GM12865 (cell line): ENCODE results near the gene IQCN.

Source experiments
- DNase-seq: peaks from one replicate; pipeline ENCODE4 v3.0.0; 2010; ENCODE audit warnings: low read depth
- H3K4me3 ChIP-seq: 2 replicates; pipeline ENCODE4 v1.5.1; 2011; ENCODE audit warnings: mild to moderate bottlenecking, low read depth, low read length, control low read depth
- TF ChIP-seq, protein P1 (sequence below): IDR thresholded peaks from 2 replicates; pipeline ENCODE4 v1.5.1; 2011; ENCODE audit warnings: low read length, control low read depth, low read depth, inconsistent platforms; ENCODE audit not compliant: insufficient read depth; ENCODE audit errors: missing control alignments

IQCN gene

DNA sequence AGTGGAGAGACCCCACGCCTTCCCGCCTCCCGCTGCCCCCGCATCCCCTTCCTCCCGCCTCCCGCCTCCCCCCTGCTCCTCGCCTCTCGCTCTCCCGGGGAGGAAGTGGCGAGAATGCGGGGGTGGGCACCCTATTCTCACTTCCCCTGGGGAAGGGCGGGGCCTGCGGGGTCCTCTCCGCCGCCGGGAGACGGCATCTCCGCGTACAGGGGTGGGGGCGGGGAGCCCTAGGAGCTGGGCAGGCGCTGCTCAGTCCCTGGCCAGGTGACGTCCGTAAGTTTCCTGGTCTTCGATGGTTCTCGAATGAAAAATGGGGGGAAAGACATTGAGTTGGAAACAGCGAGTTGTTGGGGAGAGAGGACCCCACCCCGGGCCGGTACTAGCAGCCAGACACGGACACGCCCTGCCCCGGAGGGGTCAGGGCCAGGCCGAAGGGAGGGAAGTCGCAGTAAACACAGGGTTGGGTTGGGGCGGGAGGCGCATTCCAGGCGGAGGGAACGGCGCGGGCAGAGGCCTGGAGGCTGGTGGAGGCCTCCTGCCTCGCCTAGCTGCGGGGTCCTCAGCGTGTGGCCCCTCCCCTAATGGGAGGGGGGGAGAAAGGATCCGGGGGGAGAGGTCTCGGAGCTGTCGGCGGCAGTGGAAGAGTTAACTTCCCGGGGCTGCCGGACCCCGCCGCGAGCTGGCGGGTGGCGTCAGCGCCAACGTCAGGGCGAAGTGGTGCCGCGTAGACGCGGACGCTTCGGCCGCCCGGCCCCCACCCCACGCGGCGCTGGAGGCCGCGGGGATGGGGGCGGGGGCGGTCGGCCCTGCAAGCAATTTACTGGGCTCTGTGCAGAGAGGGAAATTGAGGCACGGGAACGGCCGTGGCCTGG is 17.6 kb upstream of the IQCN start:
- peak overlapping the region; percentile 94 for H3K4me3 ChIP-seq
- TF ChIP-seq, protein P1, sequence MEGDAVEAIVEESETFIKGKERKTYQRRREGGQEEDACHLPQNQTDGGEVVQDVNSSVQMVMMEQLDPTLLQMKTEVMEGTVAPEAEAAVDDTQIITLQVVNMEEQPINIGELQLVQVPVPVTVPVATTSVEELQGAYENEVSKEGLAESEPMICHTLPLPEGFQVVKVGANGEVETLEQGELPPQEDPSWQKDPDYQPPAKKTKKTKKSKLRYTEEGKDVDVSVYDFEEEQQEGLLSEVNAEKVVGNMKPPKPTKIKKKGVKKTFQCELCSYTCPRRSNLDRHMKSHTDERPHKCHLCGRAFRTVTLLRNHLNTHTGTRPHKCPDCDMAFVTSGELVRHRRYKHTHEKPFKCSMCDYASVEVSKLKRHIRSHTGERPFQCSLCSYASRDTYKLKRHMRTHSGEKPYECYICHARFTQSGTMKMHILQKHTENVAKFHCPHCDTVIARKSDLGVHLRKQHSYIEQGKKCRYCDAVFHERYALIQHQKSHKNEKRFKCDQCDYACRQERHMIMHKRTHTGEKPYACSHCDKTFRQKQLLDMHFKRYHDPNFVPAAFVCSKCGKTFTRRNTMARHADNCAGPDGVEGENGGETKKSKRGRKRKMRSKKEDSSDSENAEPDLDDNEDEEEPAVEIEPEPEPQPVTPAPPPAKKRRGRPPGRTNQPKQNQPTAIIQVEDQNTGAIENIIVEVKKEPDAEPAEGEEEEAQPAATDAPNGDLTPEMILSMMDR, result no peak
- peak; percentile 89 for DNase-seq

- TF ChIP-seq, protein P1, result no peak
- DNase-seq, result peak; percentile 26
- H3K4me3 ChIP-seq, result peak overlapping the region; percentile 94
Measured at GRCh38 chr19:18291019-18291524, 16.8 kb upstream of the IQCN start.

DNA sequence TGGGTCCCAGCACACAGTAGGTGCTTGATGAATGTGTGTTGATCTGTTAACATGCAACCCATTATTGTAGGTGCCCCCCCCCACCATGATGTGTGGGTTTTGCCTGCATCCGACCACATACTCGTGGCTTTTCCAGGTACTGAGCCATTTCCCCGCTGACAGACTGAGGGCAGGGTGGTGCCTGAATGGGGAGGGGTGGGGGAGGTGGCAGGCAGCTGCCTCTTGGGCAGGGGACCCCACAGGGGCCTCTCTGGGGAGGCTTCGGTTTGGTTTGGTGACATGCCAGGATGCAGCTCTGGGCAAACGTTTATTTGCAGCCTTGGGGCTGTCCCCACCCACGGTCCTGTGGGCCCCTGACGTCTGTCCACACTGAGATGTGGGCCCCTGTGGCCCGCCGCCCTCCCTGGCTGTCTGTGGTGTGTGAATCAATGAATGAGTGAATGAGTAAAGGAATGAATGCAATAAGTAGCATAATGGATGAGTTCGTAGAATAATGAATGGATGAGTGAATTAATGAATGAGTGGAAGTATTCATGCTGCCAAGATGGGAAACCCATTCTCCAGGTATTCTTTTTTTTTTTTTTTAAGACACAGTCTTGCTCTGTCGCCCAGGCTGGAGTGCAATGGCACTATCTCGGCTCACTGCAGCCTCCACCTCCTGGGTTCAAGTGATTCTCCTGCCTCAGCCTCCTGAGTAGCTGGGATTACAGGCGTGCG is 16.2 kb upstream of the IQCN start:
- H3K4me3 ChIP-seq, result no peak overlapping the region
- peak; percentile 77 for DNase-seq
- TF ChIP-seq, protein P1, result no peak

DNA sequence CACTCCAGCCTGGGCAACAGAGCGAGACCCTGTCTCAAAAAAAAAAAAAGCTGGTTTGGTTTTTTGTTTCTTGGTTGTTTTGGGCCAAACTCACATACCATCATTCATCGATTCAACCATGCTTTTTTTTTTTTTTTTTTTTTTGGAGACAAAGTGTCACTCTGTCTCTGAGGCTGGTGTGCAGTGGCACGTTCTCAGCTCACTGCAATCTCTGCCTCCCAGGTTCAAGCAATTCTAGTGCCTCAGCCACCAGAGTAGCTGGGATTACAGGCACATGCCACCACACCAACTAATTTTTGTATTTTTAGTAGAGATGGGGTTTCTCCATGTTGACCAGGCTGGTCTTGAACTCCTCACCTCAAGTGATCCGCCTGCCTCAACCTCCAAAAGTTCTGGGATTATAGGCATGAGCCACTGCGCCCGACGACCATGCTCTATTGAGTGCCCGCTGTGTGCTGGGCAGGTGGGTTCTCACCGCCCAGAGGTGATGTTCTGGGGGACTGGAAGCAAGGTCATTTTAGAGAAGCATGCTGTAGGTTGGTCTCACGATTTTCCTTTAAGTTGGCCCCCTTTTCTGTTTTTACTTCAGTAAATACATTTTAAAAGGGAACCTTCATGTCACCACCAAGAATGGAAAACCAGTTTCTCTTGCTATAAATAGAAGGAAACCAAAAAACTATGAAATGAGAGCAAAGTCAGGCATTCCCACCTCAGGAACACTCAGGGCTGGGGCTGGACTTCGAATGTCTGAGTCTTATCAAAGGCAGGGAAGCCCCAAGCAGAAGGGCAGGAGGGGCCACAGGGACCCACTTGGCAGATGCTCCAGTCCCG is 15.4 kb upstream of the IQCN start:
- TF ChIP-seq, protein P1, result no peak
- no peak overlapping the region for H3K4me3 ChIP-seq
- DNase-seq, result no peak

- DNase-seq, result no peak
- no peak overlapping the region for H3K4me3 ChIP-seq
- TF ChIP-seq, protein P1, result no peak
Measured at GRCh38 chr19:18287836-18288772, 13.9 kb upstream of the IQCN start.
